Measurements from ENCODE around the gene SRSF9. TPM values are rescaled to one million over a fixed set of nuclear protein-coding genes. Genes with fewer than 3 reads are reported as not detected.

The SRSF9 gene
- total RNA-seq, 2 donors from 2014 or later, result 291 to 324 TPM

GRCh38 chr12:120479458-120479857 is 9.9 kb upstream of the SRSF9 start:
- no peaks in the 10 kb centered on the region for H3K9me3 ChIP-seq (ENCODE audit: control insufficient read depth, low read length)

GRCh38 chr12:120475643-120476042 is 6.1 kb upstream of the SRSF9 start:
- Mint-ChIP-seq H3K36me3 (ENCODE audit: low read depth) (no peaks in the 10 kb centered on the region), H3K4me1 (peaks cover 5% of the 10 kb centered on the region), H3K9me3 (no peaks in the 10 kb centered on the region), H3K4me3 (no peak overlapping the region), H3K27ac (no peak overlapping the region), H3K27me3 (ENCODE audit: insufficient read depth) (no peaks in the 10 kb centered on the region)
- Histone ChIP-seq H3K9me3 (ENCODE audit: control insufficient read depth, low read length) (no peaks in the 10 kb centered on the region), H3K27me3 (ENCODE audit: control insufficient read depth, insufficient read depth, low read length, poor library complexity, severe bottlenecking) (no peaks in the 10 kb centered on the region), H3K4me3 (ENCODE audit: low read length) (no peak overlapping the region), H3K36me3 (ENCODE audit: control insufficient read depth, insufficient read depth, low read length) (no peaks in the 10 kb centered on the region), H3K4me1 (ENCODE audit: control insufficient read depth, insufficient read depth, low read length) (no peaks in the 10 kb centered on the region), H3K9ac (ENCODE audit: extremely low read depth, low read length, poor library complexity, severe bottlenecking) (no peak overlapping the region), H3K27ac (ENCODE audit: low read depth, low read length) (no peak overlapping the region)
- TF ChIP-seq CTCF (conservative IDR thresholded peaks at IDR 0.05), result no peak
- WGBS, 2 experiments (ENCODE audit: insufficient coverage in 1 of 2, insufficient read length in 1 of 2), result 100% methylated on average over 1 of the region's 1 CpG; no CpG with 5 or more reads in 1 of the 2 experiments
- DNase-seq, result no peak

More at GRCh38 chr12:120479458-120479857, 9.9 kb upstream of the SRSF9 start:
- peaks cover 3% of the 10 kb centered on the region for H3K4me1 ChIP-seq (ENCODE audit: control insufficient read depth, insufficient read depth, low read length)
- WGBS, 2 experiments (ENCODE audit: insufficient coverage in 1 of 2, insufficient read length in 1 of 2), result 71 to 87% methylated on average over 1 of the region's 1 CpG
- H3K4me1 Mint-ChIP-seq, result peaks cover 13% of the 10 kb centered on the region
- H3K4me3 Mint-ChIP-seq, result no peak overlapping the region
- H3K36me3 Mint-ChIP-seq (ENCODE audit: low read depth), result no peaks in the 10 kb centered on the region
- no peak overlapping the region for H3K4me3 ChIP-seq (ENCODE audit: low read length)
- H3K27ac ChIP-seq (ENCODE audit: low read depth, low read length), result peak overlapping the region; percentile 16
- H3K36me3 ChIP-seq (ENCODE audit: control insufficient read depth, insufficient read depth, low read length), result no peaks in the 10 kb centered on the region
- H3K9me3 Mint-ChIP-seq, result no peaks in the 10 kb centered on the region
- no peak for TF ChIP-seq CTCF (conservative IDR thresholded peaks at IDR 0.05)
- H3K27me3 ChIP-seq (ENCODE audit: control insufficient read depth, insufficient read depth, low read length, poor library complexity, severe bottlenecking), result no peaks in the 10 kb centered on the region
- H3K27me3 Mint-ChIP-seq (ENCODE audit: insufficient read depth), result no peaks in the 10 kb centered on the region
- no peak overlapping the region for H3K27ac Mint-ChIP-seq
- no peak for DNase-seq
- no peak overlapping the region for H3K9ac ChIP-seq (ENCODE audit: extremely low read depth, low read length, poor library complexity, severe bottlenecking)

- Histone ChIP-seq H3K4me3 (ENCODE audit: low read length) (no peak overlapping the region), H3K9me3 (ENCODE audit: control insufficient read depth, low read length) (no peaks in the 10 kb centered on the region), H3K27me3 (ENCODE audit: control insufficient read depth, insufficient read depth, low read length, poor library complexity, severe bottlenecking) (no peaks in the 10 kb centered on the region), H3K9ac (ENCODE audit: extremely low read depth, low read length, poor library complexity, severe bottlenecking) (no peak overlapping the region), H3K27ac (ENCODE audit: low read depth, low read length) (no peak overlapping the region), H3K36me3 (ENCODE audit: control insufficient read depth, insufficient read depth, low read length) (no peaks in the 10 kb centered on the region), H3K4me1 (ENCODE audit: control insufficient read depth, insufficient read depth, low read length) (no peaks in the 10 kb centered on the region)
- 68% methylated on average over 2 of the region's 2 CpGs; no CpG with 5 or more reads in 1 of the 2 experiments for whole genome bisulfite sequencing, 2 experiments (ENCODE audit: insufficient coverage in 1 of 2, insufficient read length in 1 of 2)
- DNase-seq, result peak; percentile 74
- Mint-ChIP-seq H3K27ac (no peak overlapping the region), H3K4me3 (no peak overlapping the region), H3K36me3 (ENCODE audit: low read depth) (no peaks in the 10 kb centered on the region), H3K9me3 (no peaks in the 10 kb centered on the region), H3K4me1 (peaks cover 10% of the 10 kb centered on the region), H3K27me3 (ENCODE audit: insufficient read depth) (no peaks in the 10 kb centered on the region)
- TF ChIP-seq CTCF (conservative IDR thresholded peaks at IDR 0.05), result no peak
Measured at GRCh38 chr12:120474616-120474960, 5.0 kb upstream of the SRSF9 start.
